KOPT-K1 (cell line): ENCODE measurements around the gene BMP3.

ENCODE experiments used
- H3K27ac ChIP-seq: fragments of 200-600 bp; sonication (generic); 2 replicates; pipeline ENCODE4 v1.5.1; 2016; ENCODE audit warnings: antibody characterized with exemption, mild to moderate bottlenecking, low read depth, low read length; ENCODE audit not compliant: poor library complexity, severe bottlenecking
- H3K36me3 ChIP-seq: fragments of 200-600 bp; sonication (generic); 2 replicates; pipeline ENCODE4 v1.5.1; 2017; ENCODE audit warnings: antibody characterized with exemption, mild to moderate bottlenecking, low read length, moderate library complexity; ENCODE audit not compliant: insufficient read depth
- H3K9me3 ChIP-seq: fragments of 200-600 bp; sonication (generic); 2 replicates; pipeline ENCODE4 v1.5.1; 2017; ENCODE audit warnings: antibody characterized with exemption, low read length, mild to moderate bottlenecking; ENCODE audit not compliant: insufficient read depth, poor library complexity, severe bottlenecking

Gene BMP3

DNA sequence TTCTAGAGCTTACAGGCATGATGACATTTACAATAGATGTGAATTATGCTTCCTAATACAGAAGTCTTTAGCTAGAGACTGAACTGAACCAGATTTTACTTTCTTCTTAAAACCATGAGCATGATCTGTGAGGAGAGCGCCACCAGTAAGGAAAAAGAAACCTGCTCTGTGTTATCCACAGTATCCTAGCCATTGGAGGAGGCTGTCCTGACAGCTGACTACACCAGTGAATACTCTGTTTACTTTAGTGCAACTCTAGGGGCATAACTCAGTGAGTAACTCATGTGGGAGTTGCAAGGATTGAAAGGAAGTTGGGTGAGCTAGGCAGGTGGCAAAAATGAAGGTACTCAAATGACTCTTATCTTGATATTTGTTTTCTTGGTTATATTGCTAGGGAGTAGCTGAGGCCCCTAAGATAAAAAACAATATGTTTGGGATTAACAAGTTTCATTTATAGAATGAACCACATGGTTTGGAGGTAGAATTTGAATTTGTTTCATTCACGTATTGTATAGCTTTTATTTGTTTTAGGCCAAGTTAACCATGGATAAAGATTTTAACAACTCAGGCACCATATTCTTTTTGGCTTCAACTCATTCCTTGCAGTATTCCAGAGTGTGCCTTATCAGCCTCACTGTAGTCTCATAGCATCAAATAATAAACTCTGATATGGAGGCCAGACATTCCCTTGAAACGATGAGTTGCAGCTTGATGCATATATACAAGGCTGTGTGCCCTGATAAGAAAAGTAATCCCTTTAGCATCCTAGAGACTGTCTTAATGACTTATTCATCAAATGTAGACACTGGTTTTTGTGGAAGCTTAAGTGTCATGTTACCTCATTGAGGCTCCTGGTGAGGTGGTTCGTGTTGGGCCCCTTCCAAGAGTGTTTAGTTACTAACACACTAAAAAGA lies 2.5 kb downstream of the BMP3 start:
- Histone ChIP-seq H3K27ac (no peak overlapping the region), H3K9me3 (no peaks in the 10 kb centered on the region), H3K36me3 (no peaks in the 10 kb centered on the region)

DNA sequence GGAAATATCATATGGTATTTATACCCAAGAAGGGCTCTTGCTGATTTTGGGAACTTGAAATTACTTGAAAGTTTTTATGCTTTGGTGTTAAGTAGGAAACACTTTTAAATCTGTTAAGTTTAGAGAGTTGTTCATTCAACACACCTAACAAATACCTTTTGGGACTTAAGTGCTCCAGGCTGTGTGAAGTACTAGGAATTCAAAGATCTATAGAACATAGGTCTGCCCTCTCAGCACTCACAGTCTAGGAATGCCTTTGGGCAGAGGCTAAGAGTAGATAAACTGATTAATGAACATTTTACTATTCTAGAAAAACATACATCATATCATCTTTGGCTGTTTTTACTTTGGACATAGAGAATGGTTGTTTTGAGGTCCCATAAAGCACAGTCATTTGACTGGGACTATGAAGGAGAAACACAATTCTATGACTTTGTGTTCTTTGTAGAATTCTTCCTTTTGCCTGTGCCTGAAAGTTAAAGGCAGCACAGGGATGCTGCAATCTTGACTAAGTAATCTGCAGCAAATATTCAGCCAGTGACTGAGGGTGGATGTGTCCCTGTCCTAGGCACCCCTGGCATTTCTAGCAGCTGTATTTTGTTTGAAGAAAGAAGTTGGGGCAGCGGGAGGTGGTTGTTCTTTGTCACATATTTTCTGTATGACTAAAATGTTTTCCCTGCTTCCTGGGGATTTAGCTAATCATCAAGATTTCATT lies 8.3 kb downstream of the BMP3 start:
- Histone ChIP-seq H3K27ac (no peak overlapping the region), H3K36me3 (no peaks in the 10 kb centered on the region), H3K9me3 (no peaks in the 10 kb centered on the region)

GRCh38 chr4:81039351-81039972 lies 9.0 kb downstream of the BMP3 start:
- no peaks in the 10 kb centered on the region for H3K9me3 ChIP-seq
- no peak overlapping the region for H3K27ac ChIP-seq
- H3K36me3 ChIP-seq = no peaks in the 10 kb centered on the region

DNA sequence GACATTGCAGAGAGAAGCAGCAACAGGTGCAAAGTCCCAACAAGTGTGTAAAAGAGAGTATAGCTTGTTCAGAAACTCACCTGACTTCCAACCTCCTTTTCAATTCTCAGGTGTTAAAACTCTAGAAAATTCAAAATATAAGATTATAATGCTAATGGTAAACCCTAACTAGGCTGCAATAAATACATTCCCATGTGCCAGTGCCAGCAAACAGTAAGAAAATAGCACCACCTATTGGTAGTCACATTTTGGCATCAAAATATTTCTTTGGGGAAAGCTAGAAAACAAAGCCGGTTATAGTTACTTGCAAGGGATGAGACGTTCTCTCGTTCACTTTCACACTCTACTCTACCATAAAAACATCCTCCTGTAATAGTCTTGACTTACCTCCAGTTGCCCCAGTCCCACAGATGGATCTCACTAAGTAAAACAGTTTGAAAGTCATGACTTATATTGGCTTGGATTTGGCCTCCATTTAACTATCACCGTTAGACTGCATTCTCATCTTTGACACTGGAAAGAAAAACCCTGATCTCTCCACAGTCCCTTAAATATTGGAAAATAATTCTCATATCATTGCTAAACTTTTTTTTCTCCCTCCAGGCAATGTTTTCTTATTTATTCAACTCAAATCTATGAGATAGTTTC lies 9.6 kb downstream of the BMP3 start:
- Histone ChIP-seq H3K36me3 (no peaks in the 10 kb centered on the region), H3K27ac (no peak overlapping the region), H3K9me3 (no peaks in the 10 kb centered on the region)

DNA sequence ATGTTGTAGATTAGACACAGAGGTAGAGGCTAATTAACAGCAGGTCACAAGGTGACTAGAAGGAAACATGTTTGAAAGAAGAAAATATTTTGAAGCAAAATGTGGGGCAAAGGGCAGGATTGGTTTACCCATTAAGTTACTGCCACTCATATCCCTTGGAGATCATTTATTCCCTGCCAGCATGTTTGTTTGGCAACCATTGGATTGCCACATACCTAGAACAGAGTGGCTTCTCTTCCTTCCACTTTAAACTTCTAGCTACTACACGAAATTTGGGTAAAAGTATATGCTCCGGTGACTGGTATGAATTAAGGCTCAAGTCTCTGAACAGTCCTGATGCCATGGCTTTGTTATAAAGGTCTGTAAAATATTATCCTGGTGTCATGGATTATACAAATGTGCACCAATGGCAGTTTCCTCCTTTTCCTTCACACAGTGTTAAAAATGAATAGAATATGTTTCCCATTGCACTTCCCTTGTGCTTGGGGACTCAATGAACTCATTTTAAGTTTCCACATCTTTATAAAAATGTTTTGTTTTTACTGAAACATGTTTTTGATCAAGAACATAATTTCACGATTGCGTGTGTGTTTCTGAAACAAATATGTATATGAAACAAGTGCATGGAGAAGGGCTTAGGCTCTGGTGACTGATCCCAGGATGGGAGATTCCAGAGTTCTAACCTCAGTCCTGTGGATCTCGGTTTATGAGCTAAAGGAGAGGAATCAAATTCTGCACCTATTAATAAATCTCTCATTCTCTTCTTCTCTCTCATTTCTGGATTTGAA lies 12.3 kb downstream of the BMP3 start:
- H3K27ac ChIP-seq = no peak overlapping the region
- no peaks in the 10 kb centered on the region for H3K36me3 ChIP-seq
- H3K9me3 ChIP-seq = no peaks in the 10 kb centered on the region

- Histone ChIP-seq H3K27ac (no peak overlapping the region), H3K9me3 (no peaks in the 10 kb centered on the region), H3K36me3 (no peaks in the 10 kb centered on the region)
Measured at GRCh38 chr4:81049330-81049729, 18.8 kb downstream of the BMP3 start.

GRCh38 chr4:81049907-81050306 lies 19.4 kb downstream of the BMP3 start:
- Histone ChIP-seq H3K27ac (no peak overlapping the region), H3K36me3 (no peaks in the 10 kb centered on the region)

GRCh38 chr4:81052119-81053068 lies 21.9 kb downstream of the BMP3 start:
- Histone ChIP-seq H3K9me3 (no peaks in the 10 kb centered on the region), H3K36me3 (no peaks in the 10 kb centered on the region), H3K27ac (no peak overlapping the region)

More at GRCh38 chr4:81049907-81050306, 19.4 kb downstream of the BMP3 start:
- H3K9me3 ChIP-seq = no peaks in the 10 kb centered on the region

DNA sequence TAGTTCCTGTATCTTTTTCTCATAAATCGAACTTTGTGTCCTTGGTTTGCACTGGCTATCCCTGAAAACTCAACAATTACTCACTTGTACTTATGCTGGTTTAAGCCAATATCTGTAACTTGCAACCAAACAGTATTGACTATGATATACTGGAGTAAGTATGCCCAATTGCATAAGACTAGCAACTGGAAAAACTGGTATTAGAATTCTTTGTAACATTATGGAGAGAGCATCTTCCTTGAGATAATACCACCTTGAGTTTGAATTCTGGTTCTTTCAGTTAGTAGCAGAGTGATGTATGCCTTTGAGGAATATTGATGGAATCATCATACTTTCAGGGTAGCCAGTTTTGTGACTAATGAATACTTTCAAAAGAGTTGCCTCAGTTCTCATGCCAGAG lies 28.1 kb downstream of the BMP3 start:
- no peaks in the 10 kb centered on the region for H3K36me3 ChIP-seq
- H3K27ac ChIP-seq = no peak overlapping the region
- no peaks in the 10 kb centered on the region for H3K9me3 ChIP-seq

- H3K9me3 ChIP-seq = no peaks in the 10 kb centered on the region
- no peak overlapping the region for H3K27ac ChIP-seq
- H3K36me3 ChIP-seq = no peaks in the 10 kb centered on the region
Measured at GRCh38 chr4:81060587-81061343, 30.3 kb downstream of the BMP3 start.

- no peaks in the 10 kb centered on the region for H3K36me3 ChIP-seq
- no peaks in the 10 kb centered on the region for H3K9me3 ChIP-seq
Measured at GRCh38 chr4:81061344-81061730, 30.8 kb downstream of the BMP3 start.

DNA sequence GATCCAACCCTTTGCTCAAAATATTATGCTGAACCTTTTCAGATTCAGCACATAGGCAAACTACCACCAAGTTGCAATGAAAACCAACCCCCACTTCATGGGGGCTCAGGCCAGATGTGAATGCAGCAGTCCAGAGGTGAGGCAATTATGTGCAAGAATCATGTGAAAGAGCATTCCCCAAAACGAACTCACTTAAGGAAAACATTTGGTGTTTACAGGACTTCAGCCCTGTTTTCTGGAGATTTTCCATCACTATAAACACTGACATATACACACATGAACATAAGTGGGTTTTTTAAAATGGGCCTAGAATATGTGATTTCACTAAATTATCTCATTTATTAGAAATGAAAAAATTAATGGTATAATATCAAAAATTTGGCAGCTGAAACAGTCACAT lies 31.5 kb downstream of the BMP3 start:
- no peaks in the 10 kb centered on the region for H3K9me3 ChIP-seq
- H3K36me3 ChIP-seq = no peaks in the 10 kb centered on the region
- H3K27ac ChIP-seq = no peak overlapping the region

More at GRCh38 chr4:81061344-81061730, 30.8 kb downstream of the BMP3 start:
- H3K27ac ChIP-seq = no peak overlapping the region

GRCh38 chr4:81065446-81065845 lies 34.9 kb downstream of the BMP3 start:
- H3K27ac ChIP-seq = no peak overlapping the region
- no peaks in the 10 kb centered on the region for H3K36me3 ChIP-seq
- no peaks in the 10 kb centered on the region for H3K9me3 ChIP-seq
